OCI-LY7 (cell line): ENCODE data around the gene KIF21B. TPM values are rescaled to one million over a fixed set of nuclear protein-coding genes. Genes with fewer than 3 reads are reported as not detected.

Experiments used
- BruUV-seq: library from RNA; stranded (reverse); fragments of 400-500 nt; replicated peaks from 2 replicates; lab custom pipeline; 2021; lab: Mats Ljungman, UMichigan
- CTCF ChIA-PET: fragments of 300-600 bp; sonication (Branson Sonifier 250); formaldehyde crosslinking; loops from one replicate; lab custom pipeline; 2022; ENCODE audit warnings: antibody characterized with exemption; ENCODE audit not compliant: unreplicated experiment; lab: Charles Lee
- POLR2A ChIA-PET: fragments of 300-600 bp; sonication (Branson Sonifier 250); formaldehyde crosslinking; loops from one replicate; lab custom pipeline; 2022; ENCODE audit warnings: antibody characterized with exemption; lab: Charles Lee
- DNase-seq: peaks from one replicate; pipeline ENCODE4 v3.0.0-alpha.2; 2015; ENCODE audit warnings: low spot score
- H2AFZ ChIP-seq: fragments of 200-600 bp; sonication (generic), shearing (Covaris generic); 2 replicates; pipeline ENCODE4 v1.6.1; 2014; ENCODE audit warnings: mild to moderate bottlenecking, antibody characterized with exemption, low read length, moderate library complexity
- H3K27ac ChIP-seq: fragments of 200-600 bp; sonication (generic); 2 replicates; pipeline ENCODE4 v1.5.1; 2014; ENCODE audit warnings: mixed run types, low read depth, mild to moderate bottlenecking, moderate library complexity, low read length, inconsistent platforms; ENCODE audit not compliant: poor library complexity, severe bottlenecking
- H3K36me3 ChIP-seq: fragments of 200-600 bp; sonication (generic); 2 replicates; pipeline ENCODE4 v1.6.1; 2014; ENCODE audit warnings: mild to moderate bottlenecking, antibody characterized with exemption, low read length, moderate library complexity, mixed read lengths; ENCODE audit not compliant: insufficient read depth
- H3K4me1 ChIP-seq: fragments of 200-600 bp; sonication (generic); 2 replicates; pipeline ENCODE4 v1.5.1; 2014; ENCODE audit warnings: mild to moderate bottlenecking, low read length; ENCODE audit not compliant: insufficient read depth, poor library complexity, severe bottlenecking
- H3K4me2 ChIP-seq: fragments of 200-600 bp; sonication (generic); 2 replicates; pipeline ENCODE4 v1.6.1; 2014; ENCODE audit warnings: mild to moderate bottlenecking, low read length
- H3K4me3 ChIP-seq: fragments of 200-600 bp; sonication (generic); 2 replicates; pipeline ENCODE4 v1.5.1; 2014; ENCODE audit warnings: mild to moderate bottlenecking, low read depth, low read length; ENCODE audit not compliant: poor library complexity, severe bottlenecking
- H3K79me2 ChIP-seq: fragments of 200-600 bp; sonication (generic); 2 replicates; pipeline ENCODE4 v1.6.1; 2016; ENCODE audit warnings: low read depth, mild to moderate bottlenecking, low read length, moderate library complexity, mixed read lengths; ENCODE audit not compliant: insufficient read depth
- H3K9me2 ChIP-seq: fragments of 200-600 bp; sonication (generic); 2 replicates; pipeline ENCODE4 v1.6.1; 2016; ENCODE audit warnings: mild to moderate bottlenecking, low read length, mixed read lengths; ENCODE audit not compliant: insufficient read depth
- H3K9me3 ChIP-seq: fragments of 200-600 bp; sonication (generic); 2 replicates; pipeline ENCODE4 v1.6.1; 2014; ENCODE audit warnings: mild to moderate bottlenecking, mixed run types, low read length, mixed read lengths
- H4K20me1 ChIP-seq: fragments of 200-600 bp; sonication (generic); 2 replicates; pipeline ENCODE4 v1.6.1; 2014; ENCODE audit warnings: mild to moderate bottlenecking, antibody characterized with exemption, low read length, moderate library complexity, mixed read lengths; ENCODE audit not compliant: insufficient read depth
- EZH2phosphoT487 ChIP-seq: fragments of 200-600 bp; sonication (generic); IDR thresholded peaks from 2 replicates; pipeline ENCODE4 v1.6.1; 2018; ENCODE audit warnings: low read depth, borderline replicate concordance, mild to moderate bottlenecking, mixed run types, antibody characterized with exemption, low read length, moderate library complexity, mixed read lengths
- intact Hi-C: fragments of 100-400 bp; cut with micrococcal nuclease; formaldehyde crosslinking; loops from one replicate; pipeline ENCODE4 v1.10.0; 2022; ENCODE audit not compliant: unreplicated experiment
- total RNA-seq, 2 experiments: library from RNA; depleted of rRNA in 1 of 2; stranded (reverse); fragments of >200 nt in 1 of 2; shearing (Covaris generic) in 1 of 2; gene quantifications; 2 replicates each; pipeline ENCODE4 v1.2.3, GENCODE V29; 2014 to 2022
- TF ChIP-seq, protein P1 (sequence below): fragments of 200-600 bp; sonication (generic); conservative IDR thresholded peaks from 2 replicates; pipeline ENCODE4 v1.5.1; 2014; ENCODE audit warnings: mild to moderate bottlenecking, antibody characterized with exemption, low read length, moderate library complexity, mixed read lengths

The KIF21B gene
- total RNA-seq, 2 experiments from 2014 or later: 30.5 to 65.7 TPM

GRCh38 chr1:201032408-201032807, 8.9 kb upstream of the KIF21B start:
- H3K9me2 ChIP-seq: no peaks in the 10 kb centered on the region
- H2AFZ ChIP-seq: no peak overlapping the region
- ChIA-PET CTCF (no interaction called here), POLR2A (no interaction called here)
- no peaks in the 10 kb centered on the region for H3K36me3 ChIP-seq
- intact Hi-C loops: no loop called here
- no peak overlapping the region for H3K27ac ChIP-seq
- H3K4me3 ChIP-seq: no peak overlapping the region
- H4K20me1 ChIP-seq: no peaks in the 10 kb centered on the region
- no TSS peak for BruUV-seq
- H3K9me3 ChIP-seq: no peaks in the 10 kb centered on the region
- peaks cover 10% of the 10 kb centered on the region for H3K4me1 ChIP-seq
- DNase-seq: no peak
- H3K79me2 ChIP-seq: no peaks in the 10 kb centered on the region
- TF ChIP-seq, protein P1, sequence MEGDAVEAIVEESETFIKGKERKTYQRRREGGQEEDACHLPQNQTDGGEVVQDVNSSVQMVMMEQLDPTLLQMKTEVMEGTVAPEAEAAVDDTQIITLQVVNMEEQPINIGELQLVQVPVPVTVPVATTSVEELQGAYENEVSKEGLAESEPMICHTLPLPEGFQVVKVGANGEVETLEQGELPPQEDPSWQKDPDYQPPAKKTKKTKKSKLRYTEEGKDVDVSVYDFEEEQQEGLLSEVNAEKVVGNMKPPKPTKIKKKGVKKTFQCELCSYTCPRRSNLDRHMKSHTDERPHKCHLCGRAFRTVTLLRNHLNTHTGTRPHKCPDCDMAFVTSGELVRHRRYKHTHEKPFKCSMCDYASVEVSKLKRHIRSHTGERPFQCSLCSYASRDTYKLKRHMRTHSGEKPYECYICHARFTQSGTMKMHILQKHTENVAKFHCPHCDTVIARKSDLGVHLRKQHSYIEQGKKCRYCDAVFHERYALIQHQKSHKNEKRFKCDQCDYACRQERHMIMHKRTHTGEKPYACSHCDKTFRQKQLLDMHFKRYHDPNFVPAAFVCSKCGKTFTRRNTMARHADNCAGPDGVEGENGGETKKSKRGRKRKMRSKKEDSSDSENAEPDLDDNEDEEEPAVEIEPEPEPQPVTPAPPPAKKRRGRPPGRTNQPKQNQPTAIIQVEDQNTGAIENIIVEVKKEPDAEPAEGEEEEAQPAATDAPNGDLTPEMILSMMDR: no peak
- no peak for TF ChIP-seq EZH2phosphoT487
- H3K4me2 ChIP-seq: no peak overlapping the region

DNA sequence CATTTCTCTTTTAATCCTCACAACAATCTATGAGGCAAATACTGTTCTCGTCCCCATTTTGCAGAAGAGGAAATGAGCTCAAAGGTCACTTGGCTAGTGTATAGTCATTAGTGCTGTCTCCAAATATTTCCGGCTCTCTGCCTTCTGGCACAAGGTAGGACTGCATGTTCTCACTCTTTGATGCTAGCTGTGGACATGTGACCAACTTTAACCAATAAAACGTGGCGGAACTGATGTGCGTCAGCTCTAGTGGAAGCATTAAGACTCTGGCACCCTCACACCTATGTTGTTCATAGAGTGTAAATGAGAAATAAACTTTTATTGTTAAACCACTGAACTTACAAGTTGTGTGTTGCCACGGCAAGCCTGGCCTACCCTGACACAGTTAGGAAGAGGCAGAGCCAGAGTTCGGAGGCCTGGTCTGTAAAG, 5.0 kb upstream of the KIF21B start:
- H3K9me2 ChIP-seq: no peaks in the 10 kb centered on the region
- H3K9me3 ChIP-seq: no peaks in the 10 kb centered on the region
- BruUV-seq: no TSS peak
- peak; percentile 21 for DNase-seq
- no peak overlapping the region for H2AFZ ChIP-seq
- H3K4me2 ChIP-seq: no peak overlapping the region
- no peak overlapping the region for H3K4me3 ChIP-seq
- no peaks in the 10 kb centered on the region for H4K20me1 ChIP-seq
- no peak overlapping the region for H3K27ac ChIP-seq
- TF ChIP-seq EZH2phosphoT487: no peak
- peaks cover 46% of the 10 kb centered on the region for H3K4me1 ChIP-seq
- intact Hi-C loops: loop anchor here (10.0 kb wide), 1 partner anchor 404 kb away; the partner anchor contains the start of gene KIF14
- ChIA-PET POLR2A (interaction anchor here (0.7 to 1.0 kb wide), 2 partner anchors 50 to 64 kb away, joined by 3 to 4 read pairs; no protein-coding TSS in a partner anchor), CTCF (interaction anchor here (0.6 kb wide), 1 partner anchor 35 kb away, joined by 3 read pairs; no protein-coding TSS in a partner anchor)
- no peaks in the 10 kb centered on the region for H3K36me3 ChIP-seq
- H3K79me2 ChIP-seq: no peaks in the 10 kb centered on the region

- POLR2A ChIA-PET: interaction anchor here (1.0 to 1.3 kb wide), 3 partner anchors 9 to 66 kb away, joined by 3 to 4 read pairs (median 4); no protein-coding TSS in a partner anchor
- Histone ChIP-seq H3K4me3 (no peak overlapping the region), H3K27ac (no peak overlapping the region), H3K79me2 (peaks cover 11% of the 10 kb centered on the region; the same call in 1 of the 2 replicates), H4K20me1 (no peaks in the 10 kb centered on the region), H3K9me2 (no peaks in the 10 kb centered on the region), H2AFZ (no peak overlapping the region), H3K4me1 (peaks cover 51% of the 10 kb centered on the region), H3K4me2 (peak overlapping the region; percentile 65), H3K36me3 (no peaks in the 10 kb centered on the region), H3K9me3 (no peaks in the 10 kb centered on the region)
- no peak for TF ChIP-seq EZH2phosphoT487
- TF ChIP-seq, protein P1: no peak
- CTCF ChIA-PET: interaction anchor here (1.8 kb wide), 1 partner anchor 12 kb away, joined by 12 read pairs; no protein-coding TSS in a partner anchor
- BruUV-seq: no TSS peak
- DNase-seq: peak; percentile 31
- intact Hi-C loops: loop anchor here (10.0 kb wide), 1 partner anchor 402 kb away; the partner anchor contains the start of gene KIF14
Observed at GRCh38 chr1:201026836-201027235, 3.3 kb upstream of the KIF21B start.
